Retinal pigment epithelial cell (primary cell): Measurements from ENCODE around the gene PIGK.

ENCODE experiments used
- DNase-seq: peaks from one replicate; pipeline ENCODE4 v3.0.0-alpha.2; 2010; ENCODE audit warnings: low read depth
- H3K4me3 ChIP-seq: 2 replicates; pipeline ENCODE4 v1.5.1; 2011; ENCODE audit warnings: mild to moderate bottlenecking, low read length, control low read depth, moderate library complexity
- TF ChIP-seq, protein P1 (sequence below): conservative IDR thresholded peaks from 2 replicates; pipeline ENCODE4 v1.5.1; 2011; ENCODE audit warnings: low read depth, low read length, control low read depth, inconsistent platforms

The PIGK gene

DNA sequence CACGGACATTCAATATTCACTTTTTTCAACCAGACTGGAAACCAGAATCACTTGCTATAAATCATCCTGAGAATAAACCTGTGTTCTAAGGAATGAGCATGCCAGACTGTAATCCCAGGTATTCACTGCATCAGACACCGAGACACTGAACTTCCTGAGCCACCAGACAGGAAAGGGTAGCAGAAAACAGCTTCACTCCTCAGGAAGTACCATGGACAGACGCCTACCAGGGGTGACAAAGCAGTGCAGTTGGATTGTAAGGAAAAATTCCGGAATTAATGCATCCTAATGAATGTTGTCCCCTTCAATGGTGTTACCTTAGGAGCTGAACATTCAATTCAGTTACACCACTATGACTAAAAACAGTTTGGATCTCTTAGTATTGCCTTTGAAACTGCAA lies 156.1 kb downstream of the PIGK start:
- DNase-seq = no peak
- TF ChIP-seq, protein P1, sequence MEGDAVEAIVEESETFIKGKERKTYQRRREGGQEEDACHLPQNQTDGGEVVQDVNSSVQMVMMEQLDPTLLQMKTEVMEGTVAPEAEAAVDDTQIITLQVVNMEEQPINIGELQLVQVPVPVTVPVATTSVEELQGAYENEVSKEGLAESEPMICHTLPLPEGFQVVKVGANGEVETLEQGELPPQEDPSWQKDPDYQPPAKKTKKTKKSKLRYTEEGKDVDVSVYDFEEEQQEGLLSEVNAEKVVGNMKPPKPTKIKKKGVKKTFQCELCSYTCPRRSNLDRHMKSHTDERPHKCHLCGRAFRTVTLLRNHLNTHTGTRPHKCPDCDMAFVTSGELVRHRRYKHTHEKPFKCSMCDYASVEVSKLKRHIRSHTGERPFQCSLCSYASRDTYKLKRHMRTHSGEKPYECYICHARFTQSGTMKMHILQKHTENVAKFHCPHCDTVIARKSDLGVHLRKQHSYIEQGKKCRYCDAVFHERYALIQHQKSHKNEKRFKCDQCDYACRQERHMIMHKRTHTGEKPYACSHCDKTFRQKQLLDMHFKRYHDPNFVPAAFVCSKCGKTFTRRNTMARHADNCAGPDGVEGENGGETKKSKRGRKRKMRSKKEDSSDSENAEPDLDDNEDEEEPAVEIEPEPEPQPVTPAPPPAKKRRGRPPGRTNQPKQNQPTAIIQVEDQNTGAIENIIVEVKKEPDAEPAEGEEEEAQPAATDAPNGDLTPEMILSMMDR = no peak
- H3K4me3 ChIP-seq = no peak overlapping the region

GRCh38 chr1:77061162-77061561 lies 158.1 kb downstream of the PIGK start:
- TF ChIP-seq, protein P1 = no peak
- no peak overlapping the region for H3K4me3 ChIP-seq
- no peak for DNase-seq

GRCh38 chr1:77060000-77060399 lies 159.2 kb downstream of the PIGK start:
- DNase-seq = no peak

DNA sequence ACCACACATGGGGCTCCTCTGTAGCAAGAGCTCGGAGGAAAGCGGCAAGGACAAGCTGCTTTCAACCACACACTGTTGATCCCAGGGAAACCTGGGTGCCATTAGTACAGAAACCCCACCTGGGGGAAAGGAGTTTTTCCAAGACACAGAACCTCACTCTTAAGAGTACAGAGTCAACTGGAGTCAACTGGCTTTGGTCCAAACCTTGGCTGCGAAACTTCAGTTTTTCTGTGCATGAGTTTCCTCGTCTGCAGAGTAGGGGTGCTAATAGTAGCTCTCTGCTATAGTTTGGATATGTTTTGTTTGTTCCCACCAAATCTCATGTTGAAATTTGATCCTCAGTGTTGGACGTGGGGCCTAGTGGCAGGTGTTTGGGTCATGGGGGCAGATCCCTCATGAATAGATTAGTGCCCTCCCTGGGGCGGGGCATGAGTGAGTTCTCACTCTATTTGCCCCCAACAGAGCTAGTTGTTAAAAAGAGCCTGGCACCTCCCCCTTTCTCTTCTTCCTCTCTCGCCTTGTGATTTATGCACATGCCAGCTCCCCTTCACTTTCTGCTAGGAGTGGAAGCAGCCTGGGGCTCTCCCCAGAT lies 161.1 kb downstream of the PIGK start:
- TF ChIP-seq, protein P1 = no peak
- no peak for DNase-seq
- H3K4me3 ChIP-seq = no peak overlapping the region

More at GRCh38 chr1:77060000-77060399, 159.2 kb downstream of the PIGK start:
- TF ChIP-seq, protein P1 = no peak
- no peak overlapping the region for H3K4me3 ChIP-seq

DNA sequence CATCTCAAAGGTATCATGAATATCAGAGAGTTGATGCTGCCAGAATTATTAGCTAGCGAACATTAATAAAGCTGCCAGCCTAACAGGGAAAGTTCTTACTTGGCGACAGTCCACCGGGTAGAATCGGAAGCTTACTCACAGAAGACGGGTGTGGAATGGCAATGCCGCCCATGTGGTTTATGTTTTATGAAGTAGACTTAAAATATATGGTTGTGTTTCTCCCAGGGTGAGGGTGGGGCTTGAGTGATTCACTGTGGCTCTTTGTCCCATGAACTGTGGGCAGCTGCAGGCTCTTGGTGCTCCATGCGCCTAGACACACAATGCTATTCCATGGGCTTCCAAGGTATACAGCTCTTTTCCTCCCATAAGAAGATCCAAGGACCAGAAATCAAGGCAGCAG lies 162.7 kb downstream of the PIGK start:
- TF ChIP-seq, protein P1 = no peak

GRCh38 chr1:77051425-77051824 lies 167.8 kb downstream of the PIGK start:
- no peak overlapping the region for H3K4me3 ChIP-seq
- no peak for DNase-seq
- TF ChIP-seq, protein P1 = no peak

More for the DNA sequence above, 162.7 kb downstream of the PIGK start:
- no peak overlapping the region for H3K4me3 ChIP-seq
- no peak for DNase-seq

GRCh38 chr1:77048615-77049005 lies 170.6 kb downstream of the PIGK start:
- TF ChIP-seq, protein P1 = no peak
- H3K4me3 ChIP-seq = no peak overlapping the region
- DNase-seq = no peak
